ENCODE data around the gene LILRB1.
"Not testable (repeated sequence)": the region's sequence is repeated elsewhere in the genome, so short reads cannot be mapped to it uniquely, and the experiment has no call there.

LILRB1 gene

GRCh38 chr19:54667217-54667616 lies 36.9 kb downstream of the LILRB1 start:
- no peak for DNase-seq

- no peak for DNase-seq
These were observed 38.1 kb downstream of the LILRB1 start for GRCh38 chr19:54668353-54668752.

- DNase-seq, result no peak
These were observed 40.5 kb downstream of the LILRB1 start for GRCh38 chr19:54670576-54671357.

- DNase-seq, result no peak
These were observed 42.9 kb downstream of the LILRB1 start for GRCh38 chr19:54673222-54673621.

- no peak for DNase-seq
These were observed 43.8 kb downstream of the LILRB1 start for GRCh38 chr19:54674021-54674617.

GRCh38 chr19:54676210-54676834 lies 46.0 kb downstream of the LILRB1 start:
- DNase-seq, result not testable (repeated sequence)

GRCh38 chr19:54677217-54677616 lies 46.9 kb downstream of the LILRB1 start:
- DNase-seq, result no peak

GRCh38 chr19:54681596-54681995 lies 51.3 kb downstream of the LILRB1 start:
- DNase-seq, result not testable (repeated sequence)

GRCh38 chr19:54682306-54682856 lies 52.1 kb downstream of the LILRB1 start:
- DNase-seq, result no peak

GRCh38 chr19:54684527-54684926 lies 54.2 kb downstream of the LILRB1 start:
- DNase-seq, result no peak
